Retinal pigment epithelial cell (primary cell): Measurements from ENCODE around the gene DLX6.
A peak's percentile ranks its signal among the peaks of the same experiment; 100 is the strongest.
"Not testable (repeated sequence)": the region's sequence is repeated elsewhere in the genome, so short reads cannot be mapped to it uniquely, and the experiment has no call there.

Experiments
- DNase-seq: peaks from one replicate; pipeline ENCODE4 v3.0.0-alpha.2; 2010; ENCODE audit warnings: low read depth
- H3K4me3 ChIP-seq: 2 replicates; pipeline ENCODE4 v1.5.1; 2011; ENCODE audit warnings: mild to moderate bottlenecking, low read length, control low read depth, moderate library complexity
- TF ChIP-seq, protein P1 (sequence below): conservative IDR thresholded peaks from 2 replicates; pipeline ENCODE4 v1.5.1; 2011; ENCODE audit warnings: low read depth, low read length, control low read depth, inconsistent platforms

Gene DLX6

DNA sequence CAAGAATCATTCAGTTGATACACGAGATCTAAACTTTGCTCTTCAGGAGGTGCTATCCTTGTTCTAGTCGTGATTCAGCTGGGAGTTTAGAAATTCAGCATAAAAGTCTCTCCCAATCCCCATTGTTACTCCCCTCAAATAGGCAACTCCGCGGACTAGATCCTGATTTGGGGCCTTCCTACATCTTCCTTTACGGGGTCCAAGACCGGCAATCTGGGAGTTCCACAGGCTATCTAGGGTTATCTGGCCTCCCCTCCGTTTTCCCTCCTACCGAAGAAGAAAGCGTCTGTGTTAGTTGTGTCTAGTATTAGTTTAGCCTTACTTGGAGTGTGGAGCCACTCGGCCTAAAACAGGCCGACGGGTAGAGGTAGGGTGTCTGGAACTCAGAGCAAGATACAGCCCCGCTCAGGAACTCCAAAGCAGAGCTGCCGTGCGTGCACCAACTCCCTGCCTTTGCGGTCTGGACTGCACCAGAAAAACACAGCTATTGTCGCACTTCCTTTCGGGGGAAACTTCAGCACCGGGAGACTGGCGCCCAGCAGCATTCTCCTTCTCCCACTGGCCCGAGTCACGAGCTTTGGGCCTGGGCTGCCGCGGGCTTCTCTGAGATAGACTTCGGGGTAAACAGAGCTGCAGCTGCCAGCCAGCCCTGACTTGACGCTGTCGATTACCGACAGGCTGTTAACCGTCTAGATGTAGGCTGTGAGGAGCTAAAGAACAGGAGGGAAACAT is 20.8 kb downstream of the DLX6 start:
- DNase-seq = no peak
- no peak overlapping the region for H3K4me3 ChIP-seq
- TF ChIP-seq, protein P1, sequence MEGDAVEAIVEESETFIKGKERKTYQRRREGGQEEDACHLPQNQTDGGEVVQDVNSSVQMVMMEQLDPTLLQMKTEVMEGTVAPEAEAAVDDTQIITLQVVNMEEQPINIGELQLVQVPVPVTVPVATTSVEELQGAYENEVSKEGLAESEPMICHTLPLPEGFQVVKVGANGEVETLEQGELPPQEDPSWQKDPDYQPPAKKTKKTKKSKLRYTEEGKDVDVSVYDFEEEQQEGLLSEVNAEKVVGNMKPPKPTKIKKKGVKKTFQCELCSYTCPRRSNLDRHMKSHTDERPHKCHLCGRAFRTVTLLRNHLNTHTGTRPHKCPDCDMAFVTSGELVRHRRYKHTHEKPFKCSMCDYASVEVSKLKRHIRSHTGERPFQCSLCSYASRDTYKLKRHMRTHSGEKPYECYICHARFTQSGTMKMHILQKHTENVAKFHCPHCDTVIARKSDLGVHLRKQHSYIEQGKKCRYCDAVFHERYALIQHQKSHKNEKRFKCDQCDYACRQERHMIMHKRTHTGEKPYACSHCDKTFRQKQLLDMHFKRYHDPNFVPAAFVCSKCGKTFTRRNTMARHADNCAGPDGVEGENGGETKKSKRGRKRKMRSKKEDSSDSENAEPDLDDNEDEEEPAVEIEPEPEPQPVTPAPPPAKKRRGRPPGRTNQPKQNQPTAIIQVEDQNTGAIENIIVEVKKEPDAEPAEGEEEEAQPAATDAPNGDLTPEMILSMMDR = no peak

GRCh38 chr7:97026715-97027426 is 21.5 kb downstream of the DLX6 start:
- TF ChIP-seq, protein P1 = no peak
- no peak for DNase-seq
- no peak overlapping the region for H3K4me3 ChIP-seq

DNA sequence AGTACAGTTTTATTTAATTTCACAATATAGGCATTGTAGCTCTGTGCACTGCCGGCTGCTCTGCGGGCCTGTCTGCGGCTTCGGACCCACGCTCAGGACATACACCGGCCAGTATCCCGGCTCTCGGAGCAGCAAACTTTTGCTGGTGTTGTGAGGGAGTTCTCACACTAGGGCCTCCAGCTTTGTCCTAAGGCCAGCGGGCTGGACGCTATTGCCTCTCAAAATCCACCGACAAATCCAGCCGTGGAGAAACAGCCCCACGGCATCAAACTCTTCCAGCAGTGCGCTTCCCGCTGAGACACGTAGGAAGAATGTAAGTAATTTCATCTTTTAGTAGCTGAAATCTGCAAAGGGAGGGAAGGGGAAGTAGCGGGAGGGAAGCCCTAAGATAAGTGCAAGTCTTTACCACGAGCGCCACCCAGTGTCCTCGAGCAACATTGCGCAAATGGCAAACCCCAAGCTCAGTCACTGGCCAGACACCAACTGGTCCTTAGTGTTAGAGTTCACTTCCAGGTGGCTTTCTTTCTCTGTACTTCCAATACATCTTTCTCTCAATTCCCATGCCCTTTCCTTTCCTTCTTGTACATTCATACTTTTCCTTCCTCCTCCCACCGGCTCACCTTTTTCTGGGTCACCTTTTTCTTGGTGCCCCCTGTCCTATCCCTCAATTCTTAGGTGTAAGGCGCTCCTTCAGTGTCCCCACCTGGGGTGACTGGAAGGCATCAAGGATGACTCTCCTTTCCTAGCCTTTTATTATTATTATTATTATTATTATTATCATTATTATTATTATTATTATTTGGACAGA is 22.3 kb downstream of the DLX6 start:
- TF ChIP-seq, protein P1 = peak; percentile 94
- peak; percentile 28 for DNase-seq
- peak overlapping the region; percentile 22 for H3K4me3 ChIP-seq

GRCh38 chr7:97034213-97034852 is 29.0 kb downstream of the DLX6 start:
- H3K4me3 ChIP-seq, DNase-seq: not testable (repeated sequence)

- no peak for DNase-seq
- H3K4me3 ChIP-seq = no peak overlapping the region
- TF ChIP-seq, protein P1 = no peak
Observed at GRCh38 chr7:97039374-97040065, 34.2 kb downstream of the DLX6 start.

- H3K4me3 ChIP-seq = no peak overlapping the region
- TF ChIP-seq, protein P1 = no peak
- DNase-seq = no peak
Observed at GRCh38 chr7:97043281-97043680, 37.9 kb downstream of the DLX6 start.
